Fibroblast of peridontal ligament (primary cell): Measurements from ENCODE around the gene TEAD4.

Experiments used
- DNase-seq: peaks from one replicate; pipeline ENCODE4 v3.0.0-alpha.2; 2010; ENCODE audit errors: extremely low read depth

The TEAD4 gene

GRCh38 chr12:2959192-2959504, at the start of gene TEAD4:
Gene TEAD4, plus strand, starts transcription at chr12:2959397.
- DNase-seq = peak; percentile 54

GRCh38 chr12:2912216-2912575, 47.0 kb upstream of the TEAD4 start:
- no peak for DNase-seq

- DNase-seq = no peak
These were observed 39.9 kb upstream of the TEAD4 start for GRCh38 chr12:2919249-2919648.

- no peak for DNase-seq
These were observed 36.9 kb upstream of the TEAD4 start for GRCh38 chr12:2922329-2922728.

GRCh38 chr12:2923057-2923456, 36.1 kb upstream of the TEAD4 start:
- no peak for DNase-seq

- peak; percentile 35 for DNase-seq
These were observed 35.2 kb upstream of the TEAD4 start for GRCh38 chr12:2924019-2924418.

GRCh38 chr12:2925322-2925995, 33.7 kb upstream of the TEAD4 start:
- DNase-seq = peak; percentile 13

GRCh38 chr12:2930865-2931264, 28.3 kb upstream of the TEAD4 start:
- no peak for DNase-seq

GRCh38 chr12:2933586-2933985, 25.6 kb upstream of the TEAD4 start:
- no peak for DNase-seq

- no peak for DNase-seq
These were observed 24.8 kb upstream of the TEAD4 start for GRCh38 chr12:2934371-2934770.

- DNase-seq = no peak
These were observed 22.9 kb upstream of the TEAD4 start for GRCh38 chr12:2936301-2936700.

- DNase-seq = no peak
These were observed 21.7 kb upstream of the TEAD4 start for GRCh38 chr12:2937500-2937899.

GRCh38 chr12:2939191-2939590, 20.0 kb upstream of the TEAD4 start:
- no peak for DNase-seq

GRCh38 chr12:2940564-2940963, 18.6 kb upstream of the TEAD4 start:
- no peak for DNase-seq

GRCh38 chr12:2941524-2941923, 17.7 kb upstream of the TEAD4 start:
- DNase-seq = no peak

- DNase-seq = peak; percentile 11
These were observed 14.7 kb upstream of the TEAD4 start for GRCh38 chr12:2944401-2945047.

- no peak for DNase-seq
These were observed 9.8 kb upstream of the TEAD4 start for GRCh38 chr12:2949411-2949810.

- DNase-seq = no peak
These were observed 3.3 kb upstream of the TEAD4 start for GRCh38 chr12:2955888-2956287.

GRCh38 chr12:2957816-2958431, 1.3 kb upstream of the TEAD4 start:
- DNase-seq = peak; percentile 13

- peak; percentile 38 for DNase-seq
These were observed 585 bp upstream of the TEAD4 start for GRCh38 chr12:2958432-2959191.

- DNase-seq = peak; percentile 59
These were observed 550 bp downstream of the TEAD4 start for GRCh38 chr12:2959505-2960389.
